ENCODE measurements around the gene IGSF9B.

IGSF9B gene

DNA sequence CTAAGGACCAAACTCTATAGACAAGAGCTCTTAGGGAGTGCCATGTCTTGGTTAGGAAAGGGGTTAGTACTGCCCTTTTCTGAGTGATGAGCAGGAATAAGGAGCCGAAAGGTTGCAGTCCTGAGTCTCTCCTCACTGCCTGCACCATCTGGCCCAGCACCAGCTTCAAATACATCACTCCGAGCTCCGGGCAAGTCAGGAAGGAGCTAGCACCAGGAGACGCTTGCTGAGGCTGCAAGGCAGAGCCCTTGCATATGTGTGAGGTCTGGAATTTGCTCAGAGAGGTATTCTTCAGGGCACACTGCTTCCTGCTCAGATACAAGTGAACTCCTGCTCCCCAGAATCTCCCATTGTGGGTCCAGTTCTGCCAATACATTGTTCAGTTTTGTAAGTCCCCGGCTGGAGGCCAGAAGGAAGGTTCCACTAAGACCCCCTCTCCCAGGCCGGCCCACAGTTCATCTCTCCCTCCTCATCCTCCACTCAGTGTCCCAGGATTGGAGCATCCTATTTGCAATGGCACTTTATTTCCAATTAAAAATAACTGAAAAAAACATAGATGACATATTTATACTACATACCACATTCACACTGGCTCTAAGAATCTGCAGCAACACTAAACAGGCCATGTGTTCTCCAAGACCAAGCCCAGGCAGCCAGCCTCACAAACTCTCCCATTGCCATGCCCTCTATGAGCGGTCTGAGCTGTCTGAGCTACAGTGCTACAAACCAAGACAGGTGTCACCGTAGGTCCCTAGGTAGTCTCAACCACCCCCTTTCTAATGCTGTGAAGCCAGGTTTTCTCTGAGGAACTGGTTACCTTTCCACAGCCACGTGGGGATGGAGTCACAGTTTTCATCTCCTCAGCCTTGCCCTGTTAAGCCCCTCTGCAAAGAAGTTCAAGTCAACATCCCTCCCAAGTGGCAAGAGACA, 56.3 kb downstream of the IGSF9B start:
- no peak for DNase-seq (ENCODE audit: low read depth)

DNA sequence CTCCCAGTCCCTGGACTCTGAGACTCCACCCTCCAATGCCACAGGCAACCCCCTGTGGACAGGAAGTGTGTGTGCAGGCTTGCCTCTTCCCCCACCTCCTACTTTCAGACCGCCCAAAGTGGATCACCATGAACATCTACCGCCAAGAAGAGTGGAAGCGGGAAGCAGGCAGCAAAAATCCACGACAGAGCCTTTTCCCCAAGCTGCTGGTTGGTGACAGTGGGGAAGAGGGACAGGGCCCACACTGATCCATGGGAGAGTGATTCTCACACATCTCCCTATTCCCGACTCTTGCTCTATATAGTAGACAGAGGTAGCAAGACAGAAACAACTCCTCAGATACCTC, 58.0 kb downstream of the IGSF9B start:
- DNase-seq (ENCODE audit: low read depth) = no peak

GRCh38 chr11:133898031-133898769, 58.6 kb downstream of the IGSF9B start:
- DNase-seq (ENCODE audit: low read depth) = no peak

DNA sequence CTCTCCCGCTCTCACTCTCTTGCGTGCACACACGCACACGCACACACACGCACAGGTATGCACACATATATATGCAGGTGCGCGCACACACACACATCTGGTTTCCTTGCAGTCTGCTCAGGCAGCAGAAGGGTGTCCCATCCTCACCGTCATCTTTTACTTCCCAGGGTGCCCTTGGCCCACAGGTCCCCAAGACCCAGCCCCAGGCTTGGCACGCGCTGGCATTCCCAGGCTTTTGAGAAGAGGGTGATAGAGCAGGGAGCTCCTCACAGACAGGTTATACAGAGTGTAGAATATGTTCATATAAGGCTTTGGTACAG, 59.5 kb downstream of the IGSF9B start:
- DNase-seq (ENCODE audit: low read depth) = no peak

GRCh38 chr11:133896642-133897330, 60.0 kb downstream of the IGSF9B start:
- DNase-seq (ENCODE audit: low read depth) = no peak

DNA sequence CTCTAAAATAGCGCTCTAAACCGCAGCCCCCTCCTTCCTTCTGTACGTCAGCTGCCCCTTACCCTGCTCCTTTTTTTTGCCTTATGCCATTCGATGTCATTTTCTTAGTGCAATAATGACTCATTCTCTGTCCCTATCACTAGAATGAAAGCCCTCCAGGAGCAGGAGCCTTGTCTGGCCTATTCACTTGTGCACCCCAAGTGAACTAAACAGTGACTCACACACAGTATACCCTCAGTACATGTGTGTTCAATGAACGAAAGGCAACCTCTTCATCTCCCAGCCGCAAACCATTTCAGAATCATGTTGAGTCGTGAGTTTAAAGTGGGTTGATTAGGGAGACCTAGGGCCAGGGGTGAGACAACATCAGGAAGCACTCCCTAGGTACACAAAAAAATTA, 60.7 kb downstream of the IGSF9B start:
- DNase-seq (ENCODE audit: low read depth) = no peak

GRCh38 chr11:133895551-133895950, 61.2 kb downstream of the IGSF9B start:
- DNase-seq (ENCODE audit: low read depth) = no peak

DNA sequence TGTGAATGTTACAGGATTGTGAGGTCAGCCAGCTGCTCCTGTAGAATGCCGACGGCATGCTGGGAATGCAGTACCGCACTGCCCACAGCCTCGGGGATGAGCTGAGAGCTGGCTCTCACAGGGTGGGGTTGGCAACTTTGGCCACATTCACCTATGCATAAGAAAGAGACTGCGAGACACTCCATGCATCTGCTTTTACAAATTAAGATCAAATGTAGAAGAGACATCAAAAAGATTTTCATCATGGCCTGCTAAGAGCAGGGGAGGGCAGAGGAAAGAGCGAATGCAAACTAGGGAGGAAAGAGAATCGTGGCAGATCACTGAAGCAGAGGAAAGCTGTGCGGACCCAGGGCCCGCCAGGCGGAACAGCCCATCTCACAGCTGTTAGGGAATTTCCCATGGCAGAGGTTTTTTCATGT, 61.7 kb downstream of the IGSF9B start:
- no peak for DNase-seq (ENCODE audit: low read depth)

DNA sequence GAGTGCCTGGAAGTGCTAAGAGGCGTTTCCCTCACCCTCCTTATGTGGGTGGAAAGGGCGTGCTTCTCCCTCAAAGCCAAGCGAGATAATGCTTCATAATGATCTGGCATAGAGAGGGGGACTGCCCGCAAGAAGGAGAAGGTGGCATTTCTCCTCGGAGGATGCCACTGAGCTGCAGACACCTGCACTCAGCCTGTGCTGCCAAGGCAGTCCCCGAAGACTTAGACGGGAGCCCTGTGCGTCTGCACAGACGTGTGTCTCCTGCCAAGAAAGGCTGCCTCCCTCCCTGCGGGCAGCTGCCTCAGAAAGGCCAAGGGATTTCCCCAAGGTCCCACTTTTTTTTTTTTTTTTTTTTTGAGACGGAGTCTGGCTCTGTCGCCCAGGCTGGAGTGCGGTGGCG, 63.4 kb downstream of the IGSF9B start:
- DNase-seq (ENCODE audit: low read depth) = no peak

DNA sequence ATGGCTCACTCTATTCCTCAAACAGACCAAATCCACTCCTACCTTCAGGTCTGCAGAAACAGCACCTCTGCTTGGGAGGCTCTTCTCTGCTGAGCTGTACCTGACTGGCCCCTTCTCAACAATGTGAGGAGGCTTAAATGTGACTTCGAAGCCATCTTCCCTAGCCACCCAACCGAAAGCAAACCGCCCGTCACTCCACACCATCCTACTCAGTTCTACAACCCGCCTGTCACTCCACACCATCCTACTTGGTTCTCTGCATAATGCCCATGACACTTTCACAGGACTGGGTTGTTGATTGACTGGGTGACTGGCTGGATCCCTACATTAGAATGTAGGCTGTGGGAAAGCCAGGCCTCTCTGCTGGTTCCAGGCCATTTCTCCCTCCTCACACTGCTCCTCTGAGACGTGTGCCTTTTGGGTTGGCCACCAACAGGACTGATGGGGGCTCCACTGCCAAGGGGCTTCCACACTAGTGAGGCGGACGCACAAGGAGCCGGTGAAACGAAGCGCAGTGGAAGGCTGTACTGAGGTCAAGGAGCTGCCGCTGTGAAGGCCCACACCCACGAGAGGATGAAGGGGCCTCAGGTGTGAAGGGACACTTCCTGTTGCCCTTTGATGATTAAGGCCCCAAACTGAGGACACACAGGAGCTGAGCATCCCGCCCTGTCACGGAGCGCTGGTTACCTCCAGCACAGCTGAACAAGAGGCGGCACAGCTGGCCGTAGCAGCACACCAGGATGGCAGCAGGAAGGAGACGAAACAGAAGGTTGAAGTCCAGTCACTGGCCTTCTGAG, 64.0 kb downstream of the IGSF9B start:
- DNase-seq (ENCODE audit: low read depth) = no peak

DNA sequence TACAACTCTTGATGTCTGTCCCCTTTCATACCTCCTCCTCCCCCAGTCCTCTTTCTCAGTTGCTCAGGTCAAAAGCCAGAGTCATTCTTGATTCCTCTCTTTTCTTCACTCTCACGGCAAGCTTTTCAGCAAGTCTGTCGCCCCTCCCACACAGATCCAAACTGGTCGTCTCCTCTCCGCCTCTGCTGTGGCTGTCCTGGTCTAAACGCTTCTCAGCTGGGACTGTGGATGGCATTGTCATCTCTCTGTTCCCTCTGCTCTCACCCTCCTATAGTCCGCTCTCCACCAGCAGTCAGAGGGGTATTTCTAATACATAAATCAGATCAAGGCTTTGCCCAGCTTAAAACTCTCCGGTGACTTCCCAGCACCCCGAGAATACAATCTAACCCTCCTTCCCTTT, 64.6 kb downstream of the IGSF9B start:
- DNase-seq (ENCODE audit: low read depth) = no peak

DNA sequence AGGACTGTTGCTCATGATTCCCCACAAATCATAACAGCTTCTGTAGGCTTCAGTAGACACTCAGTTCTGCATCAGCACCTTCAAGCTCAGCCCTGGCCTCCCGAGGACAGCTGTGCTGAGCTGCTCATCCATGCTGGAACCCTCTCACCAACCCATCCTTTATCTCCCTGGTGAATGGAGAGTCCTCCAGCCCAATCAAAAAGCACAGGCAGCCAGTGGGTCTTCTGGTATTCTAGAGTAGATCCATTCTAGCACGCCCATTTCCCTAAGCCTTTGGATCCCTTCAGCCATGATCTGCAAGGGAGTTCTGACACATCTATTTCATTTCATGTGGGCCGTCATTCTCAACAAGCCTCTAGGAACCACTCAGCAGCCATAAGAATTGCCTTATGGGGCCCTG, 66.9 kb downstream of the IGSF9B start:
- DNase-seq (ENCODE audit: low read depth) = no peak

GRCh38 chr11:133889188-133889587, 67.6 kb downstream of the IGSF9B start:
- DNase-seq (ENCODE audit: low read depth) = no peak

DNA sequence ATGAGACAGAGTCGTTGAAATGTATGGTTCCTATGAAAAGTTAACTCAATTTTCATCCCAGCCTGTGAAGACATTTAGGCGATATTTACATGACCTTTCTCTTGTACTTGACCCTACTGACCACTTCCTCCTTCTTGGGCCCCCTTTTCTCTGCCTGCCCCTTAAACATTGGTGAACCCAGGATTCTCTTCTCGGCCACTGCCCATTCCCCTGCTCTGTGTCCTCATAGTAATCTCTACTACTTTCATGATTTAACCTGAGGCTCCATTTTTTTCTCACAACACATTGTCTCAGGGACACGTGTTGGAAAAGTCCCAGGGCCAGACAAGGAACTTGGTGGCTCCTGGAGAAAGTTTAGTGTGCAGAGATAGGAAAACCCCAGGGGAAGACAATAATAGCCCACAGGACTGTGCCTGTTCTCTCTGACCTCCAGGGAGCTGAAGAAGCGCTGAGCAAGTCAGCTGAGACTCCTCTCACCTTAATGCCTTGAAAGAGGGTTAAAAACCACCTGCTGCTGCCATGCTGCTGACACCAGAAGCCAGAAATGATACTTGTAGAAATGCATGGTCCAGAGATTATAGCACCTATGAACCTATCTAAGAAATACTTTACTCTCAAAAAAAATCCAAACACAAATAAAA, 69.0 kb downstream of the IGSF9B start:
- no peak for DNase-seq (ENCODE audit: low read depth)

- DNase-seq (ENCODE audit: low read depth) = no peak
Observed at GRCh38 chr11:133886029-133886428, 70.7 kb downstream of the IGSF9B start.

GRCh38 chr11:133872160-133872559, 84.6 kb downstream of the IGSF9B start:
- no peak for DNase-seq (ENCODE audit: low read depth)

GRCh38 chr11:133867456-133867855, 89.3 kb downstream of the IGSF9B start:
- no peak for DNase-seq (ENCODE audit: low read depth)

GRCh38 chr11:133865466-133865865, 91.3 kb downstream of the IGSF9B start:
- no peak for DNase-seq (ENCODE audit: low read depth)

DNA sequence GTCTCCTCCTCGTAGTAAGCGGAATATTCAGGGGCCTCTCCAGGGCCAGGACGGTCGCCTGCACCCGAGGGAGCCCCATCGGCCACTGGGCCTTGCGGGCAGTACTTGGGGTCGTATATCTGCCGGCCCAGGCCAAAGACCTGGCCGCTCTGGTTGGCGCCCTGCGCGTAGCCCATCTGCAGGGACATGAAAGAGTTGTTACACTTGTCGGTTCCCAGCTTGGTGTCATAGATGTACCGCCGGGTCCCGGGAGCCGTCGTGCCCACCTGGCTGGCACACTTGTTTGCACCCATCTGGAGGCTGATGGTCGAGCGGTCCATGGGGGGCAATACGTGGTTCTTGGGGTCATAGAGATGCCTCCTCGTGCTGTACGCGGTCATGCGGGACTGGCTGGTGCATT, 92.0 kb downstream of the IGSF9B start:
- DNase-seq (ENCODE audit: low read depth) = no peak

DNA sequence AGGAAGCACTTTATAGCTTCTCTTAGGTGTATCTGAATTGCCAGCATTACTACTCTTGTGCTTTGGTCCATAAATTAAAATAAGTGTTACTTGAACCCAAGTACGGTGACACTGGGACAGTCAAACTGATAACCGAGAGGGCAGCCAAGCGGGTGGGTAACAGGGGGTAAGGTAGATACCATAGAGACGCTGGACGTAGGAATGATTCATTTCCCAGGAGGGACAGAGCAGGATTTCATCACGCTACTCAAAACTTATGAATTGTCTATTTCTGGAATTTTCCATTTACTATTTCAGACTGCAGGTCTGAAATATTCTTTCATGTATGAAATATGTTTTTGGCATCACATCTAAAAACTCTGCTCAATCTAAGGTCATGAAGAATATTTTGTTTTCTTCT, 96.6 kb downstream of the IGSF9B start:
- no peak for DNase-seq (ENCODE audit: low read depth)

Measured in stimulated activated CD8-positive, alpha-beta memory T cell treated with anti-CD3 and anti-CD28 coated beads, Interleukin-12 subunit alpha, Interleukin-12 subunit beta, amount 100 ng/mL, for 1 hour (primary cell).